ENCODE results near the gene SLC38A2. TPM values are rescaled to one million over a fixed set of nuclear protein-coding genes. Genes with fewer than 3 reads are reported as not detected.
A peak's percentile ranks its signal among the peaks of the same experiment; 100 is the strongest.

Gene SLC38A2
- total RNA-seq, 1 donor from 2014 or later, result 262 TPM

DNA sequence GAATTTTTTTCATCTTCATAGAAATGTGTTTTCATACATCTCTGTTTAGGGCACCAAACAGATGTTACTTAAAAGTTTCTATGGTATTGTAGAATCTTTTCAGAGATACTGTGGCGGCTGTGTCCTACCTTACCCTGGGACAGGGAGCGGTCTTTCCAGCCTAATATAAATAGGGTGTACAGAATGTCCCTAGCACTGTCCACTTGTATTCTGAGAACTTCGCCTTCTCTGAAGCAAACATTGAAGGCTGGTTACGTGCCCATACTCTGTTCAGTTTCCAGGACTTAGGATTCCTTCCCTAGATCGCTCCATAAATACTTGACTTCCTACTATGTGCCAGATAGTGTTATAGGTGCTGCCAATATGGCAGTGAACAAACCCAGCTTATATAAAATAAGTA lies 24.3 kb upstream of the SLC38A2 start:
- Mint-ChIP-seq H3K4me3 (ENCODE audit: unreplicated experiment) (no peak overlapping the region), H3K36me3 (ENCODE audit: unreplicated experiment) (peaks cover 5% of the 10 kb centered on the region), H3K27ac (ENCODE audit: unreplicated experiment) (no peak overlapping the region), H3K27me3 (ENCODE audit: unreplicated experiment) (no peaks in the 10 kb centered on the region), H3K9me3 (ENCODE audit: unreplicated experiment) (no peaks in the 10 kb centered on the region), H3K4me1 (ENCODE audit: low read depth, unreplicated experiment) (peaks cover 15% of the 10 kb centered on the region)
- no peak for TF ChIP-seq CTCF (IDR thresholded peaks at IDR 0.05; ENCODE audit: partially characterized antibody, unreplicated experiment)
- no peak for DNase-seq

DNA sequence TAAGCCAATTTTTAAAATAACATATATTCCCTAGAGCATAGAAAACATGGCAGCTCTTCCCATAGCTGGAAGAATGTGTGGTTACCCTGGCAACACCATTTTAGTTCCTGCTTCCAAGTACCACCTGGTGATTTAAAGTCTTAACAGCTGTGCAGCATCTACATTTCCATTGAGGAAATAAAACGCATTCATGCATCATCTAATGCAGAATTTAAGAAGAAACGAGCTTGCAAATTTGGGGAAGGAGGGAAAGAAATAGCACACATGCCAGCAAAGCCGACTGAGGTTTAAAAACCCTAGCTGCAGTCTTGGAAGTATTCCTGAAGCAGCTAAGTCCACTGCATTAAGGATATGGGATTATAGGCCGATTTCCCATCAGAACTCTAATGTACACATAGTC lies 22.8 kb upstream of the SLC38A2 start:
- Mint-ChIP-seq H3K4me3 (ENCODE audit: unreplicated experiment) (peak overlapping the region; percentile 17), H3K36me3 (ENCODE audit: unreplicated experiment) (peaks cover 1% of the 10 kb centered on the region), H3K9me3 (ENCODE audit: unreplicated experiment) (no peaks in the 10 kb centered on the region), H3K27me3 (ENCODE audit: unreplicated experiment) (no peaks in the 10 kb centered on the region), H3K4me1 (ENCODE audit: low read depth, unreplicated experiment) (peaks cover 18% of the 10 kb centered on the region), H3K27ac (ENCODE audit: unreplicated experiment) (peak overlapping the region; percentile 85)
- DNase-seq, result no peak
- TF ChIP-seq CTCF (IDR thresholded peaks at IDR 0.05; ENCODE audit: partially characterized antibody, unreplicated experiment), result no peak

- no peak for TF ChIP-seq CTCF (IDR thresholded peaks at IDR 0.05; ENCODE audit: partially characterized antibody, unreplicated experiment)
- H3K4me3 Mint-ChIP-seq (ENCODE audit: unreplicated experiment), result no peak overlapping the region
- H3K27ac Mint-ChIP-seq (ENCODE audit: unreplicated experiment), result no peak overlapping the region
- no peaks in the 10 kb centered on the region for H3K9me3 Mint-ChIP-seq (ENCODE audit: unreplicated experiment)
- no peaks in the 10 kb centered on the region for H3K36me3 Mint-ChIP-seq (ENCODE audit: unreplicated experiment)
- H3K27me3 Mint-ChIP-seq (ENCODE audit: unreplicated experiment), result no peaks in the 10 kb centered on the region
- no peak for DNase-seq
- peaks cover 27% of the 10 kb centered on the region for H3K4me1 Mint-ChIP-seq (ENCODE audit: low read depth, unreplicated experiment)
Measured at GRCh38 chr12:46391630-46392029, 19.1 kb upstream of the SLC38A2 start.

GRCh38 chr12:46390881-46391280 lies 18.3 kb upstream of the SLC38A2 start:
- Mint-ChIP-seq H3K36me3 (ENCODE audit: unreplicated experiment) (no peaks in the 10 kb centered on the region), H3K27ac (ENCODE audit: unreplicated experiment) (no peak overlapping the region)
- DNase-seq, result no peak

DNA sequence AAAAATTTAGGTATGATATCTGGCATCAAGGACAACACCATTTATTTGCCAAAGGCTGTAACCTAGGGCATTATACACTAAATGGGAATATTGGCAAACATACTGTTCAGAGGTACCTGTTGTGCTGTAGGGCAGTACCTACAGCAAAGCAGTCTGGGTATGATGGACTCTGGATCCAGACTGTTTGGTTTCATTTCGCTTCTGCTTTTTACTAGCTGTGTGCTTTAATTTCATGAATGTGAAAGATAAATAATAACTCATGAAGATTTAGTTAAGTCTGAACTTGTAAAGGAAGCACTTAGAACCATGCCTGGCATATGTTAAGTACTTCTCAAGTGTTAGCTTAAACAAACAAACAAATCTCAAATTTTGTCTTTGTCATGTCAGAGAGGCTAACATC lies 17.7 kb upstream of the SLC38A2 start:
- no peak for DNase-seq
- H3K36me3 Mint-ChIP-seq (ENCODE audit: unreplicated experiment), result no peaks in the 10 kb centered on the region
- H3K4me3 Mint-ChIP-seq (ENCODE audit: unreplicated experiment), result no peak overlapping the region
- peaks cover 27% of the 10 kb centered on the region for H3K4me1 Mint-ChIP-seq (ENCODE audit: low read depth, unreplicated experiment)
- H3K27ac Mint-ChIP-seq (ENCODE audit: unreplicated experiment), result no peak overlapping the region
- no peak for TF ChIP-seq CTCF (IDR thresholded peaks at IDR 0.05; ENCODE audit: partially characterized antibody, unreplicated experiment)
- no peaks in the 10 kb centered on the region for H3K27me3 Mint-ChIP-seq (ENCODE audit: unreplicated experiment)
- no peaks in the 10 kb centered on the region for H3K9me3 Mint-ChIP-seq (ENCODE audit: unreplicated experiment)

More at GRCh38 chr12:46390881-46391280, 18.3 kb upstream of the SLC38A2 start:
- Mint-ChIP-seq H3K27me3 (ENCODE audit: unreplicated experiment) (no peaks in the 10 kb centered on the region), H3K4me3 (ENCODE audit: unreplicated experiment) (no peak overlapping the region), H3K9me3 (ENCODE audit: unreplicated experiment) (no peaks in the 10 kb centered on the region), H3K4me1 (ENCODE audit: low read depth, unreplicated experiment) (peaks cover 27% of the 10 kb centered on the region)
- no peak for TF ChIP-seq CTCF (IDR thresholded peaks at IDR 0.05; ENCODE audit: partially characterized antibody, unreplicated experiment)
